ENCODE results near the gene CSMD2. TPM values are rescaled to one million over a fixed set of nuclear protein-coding genes. Genes with fewer than 3 reads are reported as not detected.

The CSMD2 gene
- total and polyA plus RNA-seq, 2 of the 4 experiments (the other 2 are of a cell fraction), result under 0.01 to 0.36 TPM

- Histone ChIP-seq H2AK9ac (replicated peaks; ENCODE audit: low read depth, low read length, poor library complexity) (no peak overlapping the region), H4K5ac (ENCODE audit: low read depth, low read length) (no peak overlapping the region), H4K20me1 (ENCODE audit: insufficient read depth, low read length) (no peaks in the 10 kb centered on the region), H3K56ac (ENCODE audit: extremely low read depth, insufficient read depth, low read length) (no peak overlapping the region), H3K18ac (ENCODE audit: low read depth, low read length) (no peak overlapping the region), H3K27ac (ENCODE audit: insufficient read depth, low read length) (no peak overlapping the region), H2BK20ac (ENCODE audit: low read depth, low read length) (no peak overlapping the region), H2BK120ac (ENCODE audit: low read depth, low read length) (no peak overlapping the region), H3K4ac (ENCODE audit: low read depth, low read length) (no peak overlapping the region), H3K27me3 (ENCODE audit: control insufficient read depth, insufficient read depth, low read length) (no peaks in the 10 kb centered on the region), H3K9me3 (ENCODE audit: control insufficient read depth, insufficient read depth, low read length) (peaks cover 17% of the 10 kb centered on the region), H3K9ac (ENCODE audit: low read depth, low read length) (no peak overlapping the region), H2BK15ac (ENCODE audit: low read depth, low read length) (no peak overlapping the region), H2AK5ac (ENCODE audit: low read depth, low read length) (no peak overlapping the region), H3K4me1 (ENCODE audit: control insufficient read depth, insufficient read depth, low read length) (no peaks in the 10 kb centered on the region; the same call in 1 of the 2 replicates), H2AFZ (replicated peaks; ENCODE audit: low read length, poor library complexity) (no peak overlapping the region), H3K14ac (replicated peaks; ENCODE audit: low read depth, low read length) (no peak overlapping the region), H3K4me2 (ENCODE audit: low read depth, low read length) (no peak overlapping the region), H3K79me1 (ENCODE audit: low read depth in 1 of 2, low read length in 2 of 2) (no peaks in the 10 kb centered on the region), H2BK5ac (ENCODE audit: low read depth, low read length, poor library complexity, severe bottlenecking) (no peak overlapping the region), H3K23ac (ENCODE audit: low read depth, low read length) (no peak overlapping the region), H3K36me3 (ENCODE audit: control insufficient read depth, insufficient read depth, low read length) (no peaks in the 10 kb centered on the region), H4K91ac (ENCODE audit: insufficient read depth, low read depth, low read length) (no peak overlapping the region), H3K9me1 (ENCODE audit: insufficient read depth, low read length) (no peaks in the 10 kb centered on the region), H4K8ac (ENCODE audit: low read depth in 2 of 2, low read length in 2 of 2) (no peak overlapping the region), H3K4me3 (ENCODE audit: insufficient read depth, low read depth, low read length) (no peak overlapping the region)
- peak; percentile 80 for ATAC-seq (ENCODE audit: low read depth)
- ChIA-PET POLR2A (ENCODE audit: unreplicated experiment) (no interaction called here), CTCF (no interaction called here)
- TF ChIP-seq MAFK (IDR thresholded peaks at IDR 0.05; ENCODE audit: low read depth, low read length) (no peak), SMC3 (IDR thresholded peaks at IDR 0.05; ENCODE audit: low read depth, low read length) (no peak), FOS (IDR thresholded peaks at IDR 0.05; ENCODE audit: low read depth, low read length) (no peak), CHD1 (IDR thresholded peaks at IDR 0.05; ENCODE audit: low read depth, low read length) (no peak), USF2 (IDR thresholded peaks at IDR 0.05; ENCODE audit: low read depth, low read length) (no peak), RFX5 (IDR thresholded peaks at IDR 0.05; ENCODE audit: low read depth, low read length) (no peak), RAD21 (IDR thresholded peaks at IDR 0.05; ENCODE audit: low read length) (no peak), CEBPB (IDR thresholded peaks at IDR 0.05; ENCODE audit: low read depth, low read length) (no peak), MAZ (IDR thresholded peaks at IDR 0.05; ENCODE audit: borderline replicate concordance, low read depth, low read length) (no peak), NFE2L2 (IDR thresholded peaks at IDR 0.05; ENCODE audit: low read depth, low read length) (no peak), BHLHE40 (IDR thresholded peaks at IDR 0.05; ENCODE audit: low read depth, low read length) (no peak), RCOR1 (IDR thresholded peaks at IDR 0.05; ENCODE audit: insufficient replicate concordance, low read length) (no peak), ELK1 (IDR thresholded peaks at IDR 0.05; ENCODE audit: borderline replicate concordance, low read depth, low read length) (no peak), POLR2A (IDR thresholded peaks at IDR 0.05; ENCODE audit: low read depth, low read length) (no peak), MXI1 (IDR thresholded peaks at IDR 0.05; ENCODE audit: borderline replicate concordance, low read depth, low read length) (no peak)
- TF ChIP-seq, protein P1, sequence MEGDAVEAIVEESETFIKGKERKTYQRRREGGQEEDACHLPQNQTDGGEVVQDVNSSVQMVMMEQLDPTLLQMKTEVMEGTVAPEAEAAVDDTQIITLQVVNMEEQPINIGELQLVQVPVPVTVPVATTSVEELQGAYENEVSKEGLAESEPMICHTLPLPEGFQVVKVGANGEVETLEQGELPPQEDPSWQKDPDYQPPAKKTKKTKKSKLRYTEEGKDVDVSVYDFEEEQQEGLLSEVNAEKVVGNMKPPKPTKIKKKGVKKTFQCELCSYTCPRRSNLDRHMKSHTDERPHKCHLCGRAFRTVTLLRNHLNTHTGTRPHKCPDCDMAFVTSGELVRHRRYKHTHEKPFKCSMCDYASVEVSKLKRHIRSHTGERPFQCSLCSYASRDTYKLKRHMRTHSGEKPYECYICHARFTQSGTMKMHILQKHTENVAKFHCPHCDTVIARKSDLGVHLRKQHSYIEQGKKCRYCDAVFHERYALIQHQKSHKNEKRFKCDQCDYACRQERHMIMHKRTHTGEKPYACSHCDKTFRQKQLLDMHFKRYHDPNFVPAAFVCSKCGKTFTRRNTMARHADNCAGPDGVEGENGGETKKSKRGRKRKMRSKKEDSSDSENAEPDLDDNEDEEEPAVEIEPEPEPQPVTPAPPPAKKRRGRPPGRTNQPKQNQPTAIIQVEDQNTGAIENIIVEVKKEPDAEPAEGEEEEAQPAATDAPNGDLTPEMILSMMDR (conservative IDR thresholded peaks at IDR 0.05; ENCODE audit: low read depth, low read length), result no peak
- no TSS peak for BruUV-seq (replicated peaks)
- dilution Hi-C loops (cut with HindIII; ENCODE audit: low sequenced_read_pairs, unreplicated experiment), result no loop called here
- in situ Hi-C loops (cut with MboI; ENCODE audit: low sequenced_read_pairs), result no loop called here
- no CpG with 5 or more reads among the region's 3 CpGs for WGBS, 2 experiments (ENCODE audit: extremely low coverage in 2 of 2, insufficient read length in 1 of 2)
- peak; percentile 59 for DNase-seq
- intact Hi-C loops (cut with micrococcal nuclease), result no loop called here
Observed at GRCh38 chr1:33943978-33944377, 221.1 kb downstream of the CSMD2 start.
